GM12878 (cell line): ENCODE measurements around the gene MRPS5. TPM values are rescaled to one million over a fixed set of nuclear protein-coding genes. Genes with fewer than 3 reads are reported as not detected.

ENCODE experiments used
- ATAC-seq: fragments of 200-7000 bp; cut with Tn5 transposase; 3 replicates; pipeline ENCODE4 v1.9.1; 2020; ENCODE audit warnings: mild to moderate bottlenecking, moderate library complexity
- BruUV-seq: library from RNA; stranded (reverse); fragments of 400-500 nt; replicated peaks from 2 replicates; lab custom pipeline; 2021; lab: Mats Ljungman, UMichigan
- CTCF ChIA-PET: fragments of 300-600 bp; sonication (Branson Sonifier 250); formaldehyde crosslinking; extraction: SDS; loops from one replicate; lab custom pipeline; 2021; ENCODE audit warnings: inconsistent platforms; lab: Yijun Ruan, JAX
- POLR2A ChIA-PET: fragments of 350-600 bp; formaldehyde crosslinking; extraction: SDS; loops from one replicate; lab custom pipeline; 2021; ENCODE audit warnings: inconsistent platforms; lab: Charles Lee
- RAD21 ChIA-PET: fragments of 300-600 bp; sonication (Branson Sonifier 250); formaldehyde crosslinking; loops from one replicate; lab custom pipeline; 2023; ENCODE audit warnings: antibody characterized with exemption; ENCODE audit not compliant: unreplicated experiment; lab: Charles Lee
- SMC1A ChIA-PET: fragments of 300-600 bp; sonication (Branson Sonifier 250); formaldehyde crosslinking; loops from one replicate; lab custom pipeline; 2023; ENCODE audit not compliant: unreplicated experiment, uncharacterized antibody; lab: Charles Lee
- DNase-seq: peaks from one replicate; pipeline ENCODE4 v3.0.0-alpha.2; 2011; ENCODE audit warnings: low read depth, low spot score
- FAIRE-seq: peaks from 3 replicates; lab custom pipeline; 2011; peaks lifted over from hg19 to GRCh38; lab: Jason Lieb, UNC
- H2AFZ ChIP-seq: 2 replicates; pipeline ENCODE4 v1.6.0; 2011; ENCODE audit warnings: low read depth, low read length, control low read depth; ENCODE audit not compliant: control insufficient read depth
- H3K27ac ChIP-seq: 2 replicates; pipeline ENCODE4 v1.5.1; 2011; ENCODE audit warnings: control low read depth; ENCODE audit not compliant: control insufficient read depth, insufficient read depth
- H3K27me3 ChIP-seq, 2 experiments: replicated peaks in 1 of 2; 2 replicates each; pipeline versions ENCODE4 v1.6.0 to v1.6.1; 2011; ENCODE audit warnings: low read length in 1 of 2; ENCODE audit not compliant: control insufficient read depth in 2 of 2, insufficient read depth in 2 of 2
- H3K36me3 ChIP-seq, 2 experiments: 2 replicates each; pipeline ENCODE4 v1.5.1; 2011; ENCODE audit warnings: low read length in 1 of 2; ENCODE audit not compliant: control insufficient read depth in 2 of 2, insufficient read depth in 2 of 2
- H3K4me1 ChIP-seq: 2 replicates; pipeline ENCODE4 v1.6.1; 2011; ENCODE audit warnings: mild to moderate bottlenecking, low read length, moderate library complexity, mixed read lengths; ENCODE audit not compliant: control insufficient read depth, insufficient read depth
- H3K4me2 ChIP-seq: 2 replicates; pipeline ENCODE4 v1.6.0; 2011; ENCODE audit warnings: control low read depth; ENCODE audit not compliant: control insufficient read depth, insufficient read depth
- H3K4me3 ChIP-seq: fragments of 200-600 bp; sonication (generic); 2 replicates; pipeline ENCODE4 v1.5.1; 2016
- H3K79me2 ChIP-seq: 2 replicates; pipeline ENCODE4 v1.6.0; 2011; ENCODE audit warnings: low read length; ENCODE audit not compliant: control insufficient read depth, insufficient read depth
- H3K9ac ChIP-seq: 2 replicates; pipeline ENCODE4 v1.8.0; 2011; ENCODE audit warnings: low read length, control low read depth, mixed read lengths; ENCODE audit not compliant: control insufficient read depth, insufficient read depth
- H3K9me3 ChIP-seq: replicated peaks from 3 replicates; pipeline ENCODE4 v1.5.1; 2011; ENCODE audit warnings: mild to moderate bottlenecking, low read length; ENCODE audit not compliant: control insufficient read depth, insufficient read depth
- H4K20me1 ChIP-seq: 2 replicates; pipeline ENCODE4 v1.6.0; 2011; ENCODE audit not compliant: control insufficient read depth, insufficient read depth
- BHLHE40 ChIP-seq, 2 experiments: fragments of 450-650 bp in 1 of 2; IDR thresholded peaks; 2 replicates each; pipeline ENCODE4 v1.6.1; 2011 to 2017; ENCODE audit warnings: low read depth in 2 of 2, borderline replicate concordance in 1 of 2, improper control_type of control experiment in 1 of 2, low read length in 1 of 2, mild to moderate bottlenecking in 1 of 2
- EZH2 ChIP-seq: IDR thresholded peaks from 2 replicates; pipeline ENCODE4 v1.6.1; 2012; ENCODE audit warnings: low read depth, mild to moderate bottlenecking, control low read depth, inconsistent platforms, low read length, borderline replicate concordance; ENCODE audit not compliant: control insufficient read depth
- GABPA ChIP-seq: IDR thresholded peaks from 2 replicates; pipeline ENCODE4 v1.6.1; 2014; ENCODE audit warnings: antibody characterized with exemption, low read depth, mild to moderate bottlenecking, inconsistent platforms
- IKZF2 ChIP-seq, 2 experiments: fragments of 450-650 bp; IDR thresholded peaks; 2 replicates each; pipeline ENCODE4 v1.6.1; 2017; ENCODE audit warnings: mild to moderate bottlenecking in 2 of 2, moderate library complexity in 2 of 2
- NBN ChIP-seq: fragments of 450-650 bp; IDR thresholded peaks from 2 replicates; pipeline ENCODE4 v1.6.1; 2016
- NFXL1 ChIP-seq: fragments of 450-650 bp; IDR thresholded peaks from 2 replicates; pipeline ENCODE4 v1.6.1; 2017; ENCODE audit warnings: antibody characterized with exemption, mild to moderate bottlenecking, borderline replicate concordance
- RAD21 ChIP-seq: IDR thresholded peaks from 2 replicates; pipeline ENCODE4 v1.6.1; 2011; ENCODE audit warnings: mild to moderate bottlenecking, low read depth, low read length, moderate library complexity; ENCODE audit not compliant: insufficient read depth
- RB1 ChIP-seq: fragments of 450-650 bp; formaldehyde crosslinking; IDR thresholded peaks from 2 replicates; pipeline ENCODE4 v1.6.1; 2017; ENCODE audit warnings: mild to moderate bottlenecking, borderline replicate concordance
- SIN3A ChIP-seq: IDR thresholded peaks from 2 replicates; pipeline ENCODE4 v1.6.1; 2012; ENCODE audit warnings: low read depth, low read length, improper control_type of control experiment
- SMARCA5 ChIP-seq: fragments of 450-650 bp; IDR thresholded peaks from 2 replicates; pipeline ENCODE4 v1.6.1; 2017; ENCODE audit warnings: mild to moderate bottlenecking
- SPI1 ChIP-seq: IDR thresholded peaks from 2 replicates; pipeline ENCODE4 v1.6.1; 2011; ENCODE audit warnings: low read depth, mild to moderate bottlenecking, low read length, moderate library complexity, borderline replicate concordance; ENCODE audit not compliant: insufficient read depth
- SREBF1 ChIP-seq: IDR thresholded peaks from 2 replicates; pipeline ENCODE4 v1.6.1; 2012; ENCODE audit warnings: mild to moderate bottlenecking, low read length
- STAT3 ChIP-seq: IDR thresholded peaks from 2 replicates; pipeline ENCODE4 v1.6.1; 2011; ENCODE audit warnings: low read depth, low read length, improper control_type of control experiment
- TARDBP ChIP-seq: IDR thresholded peaks from 2 replicates; pipeline ENCODE4 v1.6.1; 2016; ENCODE audit warnings: borderline replicate concordance
- WGBS: methylation state at CpG from one replicate; pipeline ENCODE4 v1.1.6; 2016; ENCODE audit warnings: low lambda C conversion rate; ENCODE audit not compliant: insufficient replicate concordance, insufficient coverage; ENCODE audit errors: missing lambda C conversion rate; 5-methylcytosine and 5-hydroxymethylcytosine counted together
- in situ Hi-C: fragments of 300-500 bp; cut with MboI; formaldehyde crosslinking; loops from 9 replicates; pipeline ENCODE4 v1.14.3; 2018; ENCODE audit warnings: mixed read lengths
- intact Hi-C: fragments of 100-400 bp; cut with micrococcal nuclease; formaldehyde crosslinking; loops from one replicate; pipeline ENCODE4 v1.14.2; 2022; ENCODE audit not compliant: unreplicated experiment
- polyA plus RNA-seq, 11 experiments: library from polyadenylated mRNA; depleted of rRNA in 4 of 11; unstranded in 6 of 11; stranded (reverse) in 5 of 11; fragments of >200 nt; fragmentation: Nextera tagmentation in 4 of 11; fragmentation: Illumina TruSeq in 1 of 11; extraction: Ambion mirVana in 4 of 11; extraction: Trizol in 1 of 11; gene quantifications; 1 replicate in 1 of 11; 2 replicates in 10 of 11; pipeline versions ENCODE4 v1.2.1 to v1.2.3, GENCODE V29; 2011 to 2016; ENCODE audit warnings: inconsistent platforms in 2 of 11, missing spikeins in 2 of 11, low read depth in 1 of 11
- total RNA-seq, 4 experiments: library from RNA; depleted of rRNA in 3 of 4; stranded (reverse); fragments of >200 nt in 3 of 4; fragmentation: Illumina TruSeq in 1 of 4; extraction: Trizol in 1 of 4; gene quantifications; 2 replicates each; pipeline versions ENCODE4 v1.2.1 to v1.2.3, GENCODE V29; 2013 to 2021
- TF ChIP-seq, protein P1 (sequence below): fragments of 450-650 bp; formaldehyde crosslinking; IDR thresholded peaks from 2 replicates; pipeline ENCODE4 v1.5.0; 2022; ENCODE audit warnings: mild to moderate bottlenecking, missing genetic modification characterization

Gene MRPS5
- total and polyA plus RNA-seq, 10 of the 15 experiments (the other 5 are each of a cell fraction or from before 2014, with no cell fraction given) = 54.8 to 93.0 (median 76.3) TPM

DNA sequence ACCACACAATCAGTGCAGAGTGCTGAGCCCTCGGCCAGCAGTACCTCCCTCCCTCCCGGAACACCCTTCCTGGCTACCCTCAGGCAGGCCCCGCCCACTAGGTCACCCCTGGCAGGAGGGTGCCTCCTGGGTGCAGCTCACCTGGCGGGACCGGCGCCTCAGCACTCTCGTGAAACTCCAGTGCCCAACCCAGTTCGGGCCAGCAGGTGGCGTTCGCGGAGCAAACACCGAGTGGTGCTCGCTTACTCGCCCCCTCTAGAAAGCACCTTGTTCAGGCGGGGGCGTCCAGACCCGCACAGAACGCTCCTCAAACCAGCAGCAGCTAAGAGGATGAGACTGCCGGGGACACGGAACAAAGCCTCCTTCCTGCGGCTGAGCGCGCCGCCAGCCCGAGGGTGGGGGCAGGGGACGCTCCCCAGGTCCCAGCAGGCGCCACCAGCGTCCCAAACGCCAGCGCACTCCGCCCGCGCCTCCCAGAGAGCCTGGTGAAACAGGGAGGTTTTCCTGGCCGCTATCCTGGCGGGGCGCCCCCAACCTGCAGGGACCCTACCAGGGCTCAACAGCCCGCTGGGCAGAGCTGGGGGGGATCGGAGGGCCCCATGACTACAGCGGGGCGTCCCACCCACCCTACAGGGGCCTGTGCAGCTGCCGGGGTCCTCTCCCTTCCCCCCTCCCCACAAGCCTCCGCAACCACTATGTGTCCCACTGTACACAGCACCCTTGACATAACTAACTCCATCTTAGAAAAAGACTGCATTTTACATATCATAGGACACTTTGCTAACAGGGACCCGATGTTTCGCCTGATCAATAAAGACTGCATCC lies 44.7 kb downstream of the MRPS5 start:
- H3K27ac ChIP-seq = no peak overlapping the region
- in situ Hi-C loops = loop anchor here (5.0 kb wide), 1 partner anchor 55 kb away; no protein-coding TSS in a partner anchor
- H3K36me3 ChIP-seq = no peaks in the 10 kb centered on the region
- TF ChIP-seq TARDBP = no peak
- TF ChIP-seq SREBF1 = no peak
- peak; percentile 56 for TF ChIP-seq RAD21
- TF ChIP-seq IKZF2 (IDR thresholded peaks at IDR 0.05) = no peak; a peak in 1 of 4 replicates
- TF ChIP-seq GABPA = no peak
- no peak for TF ChIP-seq SMARCA5
- peak in 1 of 2 experiments; percentile 44; a peak in 1 of 4 replicates for TF ChIP-seq BHLHE40 (IDR thresholded peaks at IDR 0.05; ENCODE audit: borderline replicate concordance in 1 of 2, low read depth in 2 of 2, low read length in 1 of 2)
- TF ChIP-seq, protein P1, sequence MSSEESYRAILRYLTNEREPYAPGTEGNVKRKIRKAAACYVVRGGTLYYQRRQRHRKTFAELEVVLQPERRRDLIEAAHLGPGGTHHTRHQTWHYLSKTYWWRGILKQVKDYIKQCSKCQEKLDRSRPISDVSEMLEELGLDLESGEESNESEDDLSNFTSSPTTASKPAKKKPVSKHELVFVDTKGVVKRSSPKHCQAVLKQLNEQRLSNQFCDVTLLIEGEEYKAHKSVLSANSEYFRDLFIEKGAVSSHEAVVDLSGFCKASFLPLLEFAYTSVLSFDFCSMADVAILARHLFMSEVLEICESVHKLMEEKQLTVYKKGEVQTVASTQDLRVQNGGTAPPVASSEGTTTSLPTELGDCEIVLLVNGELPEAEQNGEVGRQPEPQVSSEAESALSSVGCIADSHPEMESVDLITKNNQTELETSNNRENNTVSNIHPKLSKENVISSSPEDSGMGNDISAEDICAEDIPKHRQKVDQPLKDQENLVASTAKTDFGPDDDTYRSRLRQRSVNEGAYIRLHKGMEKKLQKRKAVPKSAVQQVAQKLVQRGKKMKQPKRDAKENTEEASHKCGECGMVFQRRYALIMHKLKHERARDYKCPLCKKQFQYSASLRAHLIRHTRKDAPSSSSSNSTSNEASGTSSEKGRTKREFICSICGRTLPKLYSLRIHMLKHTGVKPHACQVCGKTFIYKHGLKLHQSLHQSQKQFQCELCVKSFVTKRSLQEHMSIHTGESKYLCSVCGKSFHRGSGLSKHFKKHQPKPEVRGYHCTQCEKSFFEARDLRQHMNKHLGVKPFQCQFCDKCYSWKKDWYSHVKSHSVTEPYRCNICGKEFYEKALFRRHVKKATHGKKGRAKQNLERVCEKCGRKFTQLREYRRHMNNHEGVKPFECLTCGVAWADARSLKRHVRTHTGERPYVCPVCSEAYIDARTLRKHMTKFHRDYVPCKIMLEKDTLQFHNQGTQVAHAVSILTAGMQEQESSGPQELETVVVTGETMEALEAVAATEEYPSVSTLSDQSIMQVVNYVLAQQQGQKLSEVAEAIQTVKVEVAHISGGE (CRISPR knock-in tag) = no peak
- no peak for TF ChIP-seq EZH2
- TF ChIP-seq STAT3 = no peak
- TF ChIP-seq SPI1 = no peak
- TF ChIP-seq NFXL1 = no peak
- no peak for TF ChIP-seq SIN3A
- TF ChIP-seq NBN = no peak
- TF ChIP-seq RB1 = 0 out of 2 replicates have a peak, but pooled peaks have one; percentile 36

More for the DNA sequence above, 44.7 kb downstream of the MRPS5 start:
- ChIA-PET SMC1A (interaction anchor here (0.5 to 3.6 kb wide), 8 partner anchors 12 to 54 kb away, joined by 3 to 66 read pairs (median 4); partner anchors contain the start of gene MAL), RAD21 (interaction anchor here (0.6 to 3.4 kb wide), 10 partner anchors 11 to 54 kb away, joined by 3 to 26 read pairs (median 4); partner anchors contain the start of genes MAL and MRPS5), POLR2A (interaction anchor here (0.7 to 1.3 kb wide), 3 partner anchors 15 to 54 kb away, joined by 3 to 5 read pairs (median 3); no protein-coding TSS in a partner anchor), CTCF (interaction anchor here (0.6 to 12.6 kb wide), 25 partner anchors 11 to 130 kb away, joined by 3 to 339 read pairs (median 5); partner anchors contain the start of genes MAL, MRPS5, ZNF2 and ZNF514)
- no peaks in the 10 kb centered on the region for H3K79me2 ChIP-seq
- H3K4me2 ChIP-seq = peak overlapping the region; percentile 73
- no peak for DNase-seq
- peak overlapping the region; percentile 82 for H2AFZ ChIP-seq
- peaks cover 14% of the 10 kb centered on the region for H3K4me1 ChIP-seq
- peak overlapping the region; percentile 28; the same call in 1 of the 2 replicates for H3K4me3 ChIP-seq
- no peaks in the 10 kb centered on the region; a peak in 2 of 4 replicates for H3K27me3 ChIP-seq
- peak; percentile 80 for FAIRE-seq
- intact Hi-C loops = loop anchor here (2.0 to 5.0 kb wide), 2 partner anchors 35 to 38 kb away; no protein-coding TSS in a partner anchor
- ATAC-seq = peak; percentile 93
- H4K20me1 ChIP-seq = no peaks in the 10 kb centered on the region
- no peaks in the 10 kb centered on the region for H3K9me3 ChIP-seq
- 21% methylated on average over 43 of the region's 44 CpGs for WGBS
- BruUV-seq = no TSS peak
- 0 out of 2 replicates have a peak overlapping the region, but pooled peaks have one; percentile 10 for H3K9ac ChIP-seq
